Activated CD4-positive, alpha-beta T cell treated with anti-CD3 and anti-CD28 coated beads, Interleukin-2, Interleukin-4, amounts not matched to agents 100 ng/mL and 50 ng/mL, durations not matched to agents 16 hours and 8 hours (primary cell): ENCODE results near the gene CDH22.

ENCODE experiments used
- DNase-seq: peaks from one replicate; pipeline ENCODE4 v3.0.0-alpha.2; 2020; ENCODE audit warnings: low spot score

The CDH22 gene

DNA sequence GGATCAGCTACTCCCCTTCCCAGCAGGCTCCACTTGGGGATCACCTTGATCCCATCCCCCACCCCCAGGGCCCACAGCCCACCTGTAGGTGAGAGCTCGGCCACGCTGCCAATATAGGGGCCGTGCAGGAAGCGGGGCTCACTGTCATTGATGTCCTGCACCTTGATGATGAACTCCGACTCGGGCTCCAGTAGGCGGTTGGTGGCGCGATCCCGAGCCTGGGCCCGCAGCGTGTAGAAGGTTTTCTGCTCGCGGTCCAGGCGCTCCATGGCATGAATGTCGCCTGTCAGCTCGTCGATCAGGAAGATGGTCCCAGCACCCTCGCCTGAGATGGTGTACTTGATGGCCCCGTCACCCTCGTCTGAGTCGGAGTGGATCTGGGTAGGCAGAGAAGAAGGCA, 67.4 kb downstream of the CDH22 start:
- DNase-seq: no peak

DNA sequence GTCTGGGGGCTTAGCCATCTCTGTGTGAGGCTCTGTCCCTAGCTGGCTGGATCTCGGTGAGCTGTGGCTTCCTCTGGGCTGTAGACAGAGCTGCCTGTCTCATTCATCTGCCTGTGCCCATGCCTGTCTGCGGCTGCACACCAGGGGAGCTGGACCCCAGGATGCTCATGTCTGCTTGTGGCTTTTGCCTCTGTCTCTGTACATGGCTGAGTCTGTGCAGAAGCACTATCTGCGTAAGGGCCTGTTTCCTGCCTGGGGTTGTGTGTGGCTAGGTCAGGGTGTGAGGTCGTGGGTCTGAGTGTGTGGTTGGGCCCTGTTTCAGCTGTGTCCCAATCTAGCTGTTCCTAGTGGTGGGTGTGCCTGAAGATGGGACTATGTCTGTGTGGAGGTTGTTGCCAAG, 68.2 kb downstream of the CDH22 start:
- no peak for DNase-seq

DNA sequence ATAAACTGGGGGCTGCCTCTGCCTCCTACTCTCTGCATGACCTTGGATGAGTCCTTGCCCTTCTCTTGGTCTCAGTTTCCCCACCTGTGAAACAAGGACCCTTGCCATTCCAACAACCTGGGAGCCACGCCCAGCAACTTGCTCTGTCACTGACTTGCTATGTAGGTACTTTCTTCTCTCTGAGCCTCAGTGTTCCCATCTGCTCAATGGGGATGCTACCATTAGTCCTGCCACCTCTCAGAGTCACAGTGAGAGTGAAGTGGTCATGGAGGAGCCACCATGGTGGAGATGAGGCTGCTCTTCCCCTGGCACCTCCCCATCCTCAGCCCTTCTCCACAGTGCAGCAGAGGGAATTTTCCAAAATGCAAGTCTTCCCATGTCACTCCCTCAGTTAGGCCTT, 70.6 kb downstream of the CDH22 start:
- no peak for DNase-seq

DNA sequence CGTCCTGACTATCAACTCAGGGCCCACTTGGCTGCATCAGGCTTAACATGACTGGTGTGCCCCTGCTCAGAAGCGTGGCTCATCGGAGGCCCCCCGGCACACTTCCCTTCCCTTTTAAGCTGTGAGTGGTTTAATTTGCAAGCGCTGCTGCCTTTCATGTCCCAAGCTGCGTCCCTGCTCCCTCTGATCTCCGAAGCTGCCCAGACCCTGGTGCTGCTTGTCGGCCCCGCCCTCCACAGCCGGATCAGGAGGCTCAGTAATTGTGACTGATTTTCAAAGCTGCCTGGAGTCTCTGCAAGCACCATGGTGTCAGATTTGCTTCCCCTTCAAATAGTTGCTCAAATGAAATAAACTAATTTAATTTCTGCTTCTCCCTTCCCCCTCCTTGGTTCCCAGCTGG, 71.1 kb downstream of the CDH22 start:
- no peak for DNase-seq

DNA sequence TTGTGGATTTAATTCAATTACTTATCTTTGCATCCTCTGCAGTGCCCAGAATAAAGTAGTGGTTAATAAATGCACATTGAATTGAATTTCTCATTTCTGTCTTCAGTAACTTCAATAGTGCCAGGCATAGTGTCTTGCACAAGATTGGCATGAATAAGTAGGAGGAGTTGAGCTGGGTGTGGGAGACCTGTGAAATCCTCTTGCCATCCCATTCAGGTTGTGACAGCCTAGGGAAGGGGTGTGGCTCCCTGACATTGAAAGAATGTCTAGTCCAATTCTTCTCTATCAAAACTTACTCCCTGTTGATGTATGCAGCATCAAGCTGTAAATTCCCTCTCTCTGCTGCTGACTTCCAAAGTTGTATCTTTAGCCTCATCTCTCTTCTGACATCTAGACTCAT, 73.2 kb downstream of the CDH22 start:
- no peak for DNase-seq

DNA sequence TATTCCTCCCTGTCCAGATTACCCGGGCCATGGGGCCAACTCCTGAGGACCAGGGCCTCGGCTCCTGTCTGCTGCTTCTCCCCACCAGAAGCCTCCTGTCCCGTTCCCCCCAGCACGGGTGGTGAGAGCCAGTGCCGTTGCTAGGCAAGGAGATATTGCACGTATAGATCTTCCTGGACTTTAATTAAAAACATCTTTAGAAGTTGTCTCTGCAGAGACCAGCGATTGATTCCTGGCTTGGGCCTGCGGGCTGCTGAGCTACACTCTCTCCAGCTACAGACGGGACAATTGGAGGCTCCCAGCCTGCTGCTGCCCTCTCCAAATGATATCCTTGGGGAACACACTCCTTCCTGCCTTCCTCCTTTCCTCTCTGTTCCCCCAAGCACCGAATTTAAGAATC, 74.6 kb downstream of the CDH22 start:
- no peak for DNase-seq

DNA sequence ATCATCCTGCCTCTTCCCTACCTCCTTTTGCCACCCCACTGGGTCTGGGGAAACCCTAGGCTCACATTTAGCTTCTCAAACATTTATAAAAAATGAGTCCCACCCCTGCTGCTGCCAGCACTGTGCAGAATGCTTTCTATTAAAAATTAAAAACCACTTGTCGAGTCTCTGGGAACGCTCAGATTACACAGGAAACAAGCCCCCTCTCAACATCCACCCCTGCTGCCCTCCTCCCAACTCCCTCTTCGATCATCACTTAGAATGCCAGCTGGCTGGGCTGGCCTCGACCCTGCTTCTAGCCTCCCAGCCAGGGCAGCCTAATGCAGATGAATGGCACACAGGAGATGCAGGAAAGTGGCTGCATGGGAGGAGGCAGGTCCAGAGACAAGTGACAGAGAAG, 75.8 kb downstream of the CDH22 start:
- no peak for DNase-seq

DNA sequence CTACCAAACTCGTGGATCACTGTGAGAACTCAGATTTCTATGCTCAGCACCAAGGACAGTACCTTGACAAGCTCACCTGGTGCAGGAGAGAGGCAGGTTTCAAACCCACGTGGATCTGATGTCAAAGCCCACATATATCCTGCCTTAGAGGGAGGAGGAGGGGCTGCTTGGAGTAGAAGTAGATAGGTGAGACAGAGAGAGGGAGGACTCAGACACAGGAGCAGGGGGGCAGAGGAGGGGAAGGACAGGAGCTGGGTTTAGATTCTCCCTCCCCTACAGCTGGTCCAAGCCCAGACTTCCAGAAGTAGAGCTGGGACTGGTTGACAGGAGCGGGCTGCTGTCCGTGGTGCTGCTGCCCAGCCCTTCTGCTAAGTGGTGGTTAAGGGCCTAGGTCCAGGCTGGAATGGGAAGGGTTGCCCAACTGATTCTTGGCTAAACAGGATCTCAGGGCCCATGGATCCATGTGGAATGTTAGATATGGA, 77.5 kb downstream of the CDH22 start:
- DNase-seq: no peak

DNA sequence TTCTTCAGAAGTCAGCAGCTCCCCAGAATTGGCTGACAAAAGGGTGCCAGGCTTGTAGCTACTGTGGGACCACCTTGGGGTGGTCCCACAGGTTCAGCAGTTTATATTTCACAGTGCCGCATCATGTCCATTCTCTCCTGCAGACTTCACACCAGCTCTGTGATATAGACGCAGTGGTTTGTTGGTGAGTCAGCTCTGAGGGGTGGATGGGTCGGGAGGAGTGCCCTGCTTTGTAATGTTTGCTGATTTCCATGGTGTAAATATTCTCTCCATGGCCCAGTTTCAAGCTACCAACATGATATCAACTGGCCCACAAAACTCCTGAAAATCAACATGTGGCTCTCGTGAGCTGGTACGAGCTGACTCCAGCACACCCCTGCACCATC, 78.2 kb downstream of the CDH22 start:
- no peak for DNase-seq

DNA sequence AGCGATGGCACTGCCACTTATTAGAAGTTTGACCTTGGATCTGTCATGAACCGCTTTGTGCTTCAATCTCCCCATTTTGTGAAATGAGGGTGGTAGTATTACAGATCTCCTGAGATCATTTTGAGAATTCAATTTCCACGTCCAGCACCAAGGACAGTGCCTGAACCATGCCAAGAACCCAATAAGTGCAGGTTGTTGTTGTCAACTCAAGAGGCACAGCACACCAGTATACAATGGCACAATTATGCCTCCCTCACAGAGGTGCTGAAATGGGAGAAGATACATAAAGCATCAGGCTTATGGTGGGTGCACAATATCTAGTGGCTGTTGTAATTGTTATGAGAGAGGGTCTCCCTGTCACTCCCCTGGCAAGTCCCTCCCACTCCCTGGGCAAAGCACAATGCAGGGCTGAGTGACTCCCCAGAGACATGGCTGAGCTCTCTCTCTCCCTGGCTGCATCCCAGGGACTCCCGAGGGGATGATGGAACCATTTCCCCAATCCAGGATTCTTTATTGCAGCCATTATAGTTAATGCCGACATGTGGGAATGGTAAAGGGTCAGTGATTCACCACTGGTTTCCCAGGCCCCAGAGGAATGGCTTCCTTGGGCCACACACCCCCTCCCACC, 78.7 kb downstream of the CDH22 start:
- DNase-seq: no peak

DNA sequence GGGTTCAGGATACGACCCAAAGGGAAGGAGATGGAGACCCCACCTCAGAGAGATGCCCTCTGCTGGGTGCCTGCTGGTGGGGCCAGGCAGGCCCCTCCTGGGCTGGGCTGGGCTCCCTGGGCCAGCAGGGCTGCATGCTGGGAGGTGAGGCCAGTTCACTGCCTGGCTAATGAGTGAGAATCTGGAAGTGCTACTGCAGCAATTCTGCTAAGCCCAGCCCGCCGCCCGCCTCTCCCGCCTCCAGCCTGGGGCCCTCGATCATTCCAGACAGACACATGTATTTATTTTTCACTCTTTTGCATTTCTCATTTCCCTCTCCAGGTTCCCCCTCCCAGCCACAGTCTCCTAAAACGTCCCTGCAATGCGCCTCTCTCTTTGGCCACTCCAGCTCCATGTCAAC, 79.6 kb downstream of the CDH22 start:
- DNase-seq: no peak

DNA sequence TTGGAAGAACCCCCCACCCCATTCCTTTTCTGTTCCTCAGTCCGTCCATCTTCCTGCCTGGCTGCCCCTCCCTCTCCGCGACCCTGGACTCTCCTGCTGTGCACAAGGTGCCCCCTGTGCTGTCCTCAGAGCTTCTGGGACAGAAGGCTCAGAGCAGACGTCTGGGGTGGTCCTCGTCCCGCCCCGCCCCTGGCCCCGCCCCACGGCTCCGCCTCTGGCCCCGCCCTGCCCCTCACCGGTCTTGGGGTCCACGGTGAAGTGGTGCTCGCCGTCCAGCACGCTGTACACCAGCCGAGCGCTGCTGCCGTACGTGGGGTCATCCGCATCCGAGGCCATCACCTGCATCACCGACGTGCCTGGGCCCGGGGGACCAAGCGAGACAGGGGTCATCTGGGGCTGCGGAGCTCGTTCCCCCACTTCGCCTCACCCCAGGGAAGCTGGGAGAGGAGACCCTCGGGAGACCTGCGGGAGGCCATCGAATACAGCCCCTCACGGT, 81.0 kb downstream of the CDH22 start:
- no peak for DNase-seq

DNA sequence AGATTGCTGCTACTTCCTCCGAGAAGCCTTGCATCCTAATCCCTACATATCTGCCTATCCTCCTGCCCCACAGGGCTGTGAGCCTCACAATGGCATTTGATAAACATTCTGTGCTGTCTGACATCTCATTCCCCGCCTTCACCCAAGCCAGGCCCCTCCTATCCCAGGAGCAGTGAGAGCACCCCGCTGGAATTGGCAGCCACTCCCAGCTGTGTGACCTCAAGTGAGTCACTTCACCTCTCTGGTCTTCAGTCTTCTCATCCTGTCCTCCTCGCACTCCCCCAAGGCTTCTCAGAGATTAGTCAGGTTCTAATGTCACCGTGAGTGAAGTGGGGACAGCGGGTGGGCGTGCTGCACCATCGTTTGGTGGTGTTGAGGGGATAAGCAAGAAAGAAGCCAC, 81.7 kb downstream of the CDH22 start:
- no peak for DNase-seq

DNA sequence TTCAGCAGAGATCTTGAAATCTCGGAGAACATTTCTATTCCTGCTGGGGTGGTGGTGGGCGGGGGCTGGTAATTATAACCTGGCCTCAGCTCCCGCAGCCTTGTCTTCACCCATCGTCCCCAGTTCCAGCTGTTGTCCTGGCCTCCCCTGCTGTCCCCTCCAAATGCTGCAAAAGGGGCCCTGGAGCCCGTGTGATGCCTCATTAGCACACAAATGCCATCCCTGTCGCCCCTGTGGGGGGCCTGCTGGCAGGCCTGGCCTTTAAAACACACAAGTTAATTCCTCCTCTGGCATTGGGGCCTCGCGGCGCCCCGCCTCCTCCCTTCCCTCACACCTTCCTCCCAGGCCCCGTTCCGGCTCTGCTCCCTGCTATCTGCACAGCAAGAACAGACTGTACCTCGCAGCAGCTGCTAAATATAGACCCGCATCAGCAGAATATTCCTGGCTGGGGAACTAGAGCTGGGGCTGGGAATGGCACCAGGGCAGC, 85.7 kb downstream of the CDH22 start:
- no peak for DNase-seq

DNA sequence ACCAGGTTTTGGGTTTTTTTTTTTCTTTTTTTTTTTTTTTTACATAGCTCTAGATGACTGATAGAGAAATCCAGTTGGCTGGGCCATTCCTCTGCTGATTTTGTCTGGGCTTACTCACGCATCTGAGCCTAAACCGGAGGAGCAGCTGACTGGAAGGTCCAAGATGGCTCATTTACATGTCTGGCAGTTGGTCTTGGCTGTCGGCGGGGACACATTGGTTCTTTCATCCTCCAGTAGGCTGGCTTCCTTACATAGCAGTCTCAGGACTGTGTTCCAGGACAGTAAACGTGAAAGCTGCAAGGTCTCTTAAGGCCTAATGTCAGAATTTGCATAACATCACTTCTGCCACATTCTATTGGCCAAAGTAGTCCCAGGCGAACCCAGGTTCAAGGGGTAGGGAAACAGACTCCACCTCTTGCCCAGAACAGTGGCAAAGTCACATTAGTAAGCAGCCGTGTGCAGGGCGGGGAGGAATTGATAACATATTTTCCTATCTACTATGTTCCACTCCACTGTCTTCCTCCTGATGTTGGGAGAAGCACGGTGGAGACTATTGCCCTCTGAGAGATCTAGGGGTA, 87.0 kb downstream of the CDH22 start:
- no peak for DNase-seq

DNA sequence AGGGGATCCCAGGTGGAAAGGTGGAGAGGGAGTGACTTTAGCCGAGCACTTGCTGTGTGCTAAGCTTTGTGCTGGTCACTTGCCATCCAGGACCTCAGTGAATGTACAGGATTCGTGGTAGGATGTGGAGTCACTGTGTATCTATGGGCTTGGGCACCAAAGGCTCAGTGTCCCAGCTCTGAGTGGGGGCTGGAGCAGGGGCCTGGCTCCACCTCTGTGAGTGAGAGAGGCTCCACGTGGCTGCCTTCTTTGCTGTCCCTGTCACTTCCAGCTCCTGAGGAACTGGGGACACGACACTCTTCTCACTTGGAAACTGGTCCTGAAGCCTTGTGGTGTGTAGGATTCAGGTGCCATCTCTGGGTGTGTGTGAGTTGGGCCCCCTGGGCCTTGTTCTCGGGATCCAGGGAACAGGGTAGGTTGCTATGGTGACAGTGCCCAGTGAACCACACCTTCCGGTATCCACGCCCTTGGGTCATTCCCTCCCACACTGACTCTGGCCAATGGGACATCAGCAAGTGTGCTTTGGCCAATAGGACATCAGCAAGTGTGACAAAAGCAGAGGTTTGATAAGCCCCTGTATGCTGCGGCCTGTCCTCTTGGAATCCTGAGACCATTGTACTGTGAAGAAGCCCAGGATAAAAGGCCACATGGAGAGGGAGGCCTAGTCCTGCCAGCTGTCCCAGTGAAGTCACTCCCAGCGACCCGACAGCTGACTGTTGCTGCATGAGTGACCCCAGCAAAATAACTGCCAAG, 87.7 kb downstream of the CDH22 start:
- DNase-seq: no peak

DNA sequence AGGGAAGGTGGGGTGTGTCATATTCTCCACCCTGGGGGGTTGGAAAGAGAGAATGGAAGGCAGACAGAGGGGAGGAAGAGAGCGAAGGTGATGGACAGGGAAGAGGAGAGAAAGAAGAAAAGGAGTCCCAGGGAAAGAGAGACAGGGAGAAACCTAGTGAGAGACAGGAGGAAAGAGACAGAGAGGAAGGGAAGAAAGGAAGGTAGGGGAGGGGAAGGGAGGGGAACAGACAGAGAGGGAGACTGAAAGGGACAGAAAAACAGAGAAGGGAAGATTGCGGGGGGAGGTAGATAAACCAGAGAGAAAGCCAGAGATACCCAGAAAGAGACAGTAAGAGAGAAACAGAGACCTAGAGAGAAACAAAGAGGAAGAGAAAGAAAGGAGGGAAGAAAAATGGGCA, 88.4 kb downstream of the CDH22 start:
- DNase-seq: no peak

DNA sequence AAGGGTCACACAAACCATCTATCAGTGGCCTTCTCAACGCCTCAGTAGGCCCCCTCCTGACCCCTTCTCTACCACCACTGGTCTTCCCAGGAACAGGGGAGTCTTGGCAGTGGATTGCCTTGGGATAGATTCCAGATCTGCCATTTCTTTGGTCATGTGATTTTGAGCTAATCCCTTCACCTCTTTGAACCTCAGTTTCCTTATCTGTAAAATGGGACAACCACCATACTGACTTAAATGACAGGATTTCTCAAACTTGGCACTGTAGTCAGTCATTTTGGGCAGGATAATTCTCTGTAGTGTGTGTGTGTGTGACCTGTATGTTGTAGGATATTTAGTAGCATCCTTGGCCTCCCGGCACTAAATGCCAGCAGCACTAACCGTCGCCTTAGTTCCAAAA, 89.1 kb downstream of the CDH22 start:
- no peak for DNase-seq

DNA sequence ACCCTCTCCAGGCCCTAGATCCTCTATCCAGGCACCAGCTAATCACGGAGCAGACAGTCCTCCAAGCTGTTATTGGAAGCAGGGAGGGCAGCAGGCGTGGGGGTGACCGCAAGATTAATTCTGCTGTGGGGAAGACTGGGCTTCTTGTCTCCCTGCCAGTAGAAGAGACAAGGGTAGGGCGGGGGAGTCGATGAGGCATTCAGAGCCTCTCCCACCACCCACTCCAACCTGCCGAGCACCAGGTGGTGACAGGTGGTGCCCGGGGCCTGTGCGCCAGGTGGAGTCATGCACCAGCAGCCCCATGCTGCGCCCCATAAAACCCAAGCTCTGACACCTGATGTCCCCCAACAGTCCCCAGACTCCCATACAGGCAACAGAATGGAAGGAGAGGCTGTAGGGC, 89.6 kb downstream of the CDH22 start:
- DNase-seq: no peak

DNA sequence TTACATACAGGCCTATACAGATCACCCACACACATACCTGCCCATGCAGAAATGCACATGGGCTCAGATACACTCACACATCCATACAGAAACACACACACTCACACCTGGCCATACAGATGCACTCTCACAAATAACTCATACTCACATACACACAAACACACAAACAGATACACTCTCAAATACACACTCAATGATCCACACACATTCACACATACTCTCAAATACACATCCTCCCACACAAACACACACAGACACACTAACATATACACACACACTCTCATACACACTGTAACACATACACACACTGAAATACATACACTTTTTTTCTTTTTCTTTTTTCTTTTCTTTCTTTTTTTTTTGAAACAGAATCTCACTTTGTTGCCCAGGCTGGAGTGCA, 90.7 kb downstream of the CDH22 start:
- no peak for DNase-seq

DNA sequence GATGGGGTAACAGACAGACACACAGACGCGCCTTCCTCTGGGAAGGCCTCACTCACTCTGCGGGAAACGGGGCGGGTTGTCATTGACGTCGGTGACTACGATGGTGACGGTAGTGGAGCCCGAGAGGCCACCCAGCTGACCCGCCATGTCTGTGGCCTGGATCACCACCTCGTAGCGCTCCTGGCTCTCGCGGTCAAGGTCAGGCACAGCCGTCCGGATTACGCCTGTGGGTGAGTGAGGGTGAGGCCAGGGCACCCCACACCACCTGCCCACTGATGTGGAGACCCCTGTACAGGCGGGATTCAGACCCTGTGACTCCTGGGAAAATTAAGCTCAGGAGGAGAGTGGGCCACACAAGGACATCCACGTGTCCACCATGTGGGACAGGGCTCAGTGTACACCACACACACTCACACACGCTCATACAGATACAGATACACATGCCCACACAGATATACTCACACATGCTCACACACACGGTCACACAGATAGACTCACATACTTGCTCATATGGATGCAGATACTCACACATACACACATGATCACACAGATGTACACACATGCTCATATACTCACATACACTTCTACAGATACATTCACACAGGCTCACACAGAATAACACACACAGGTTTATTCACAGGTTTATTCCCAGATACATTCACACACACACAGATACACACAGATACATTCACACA, 91.4 kb downstream of the CDH22 start:
- no peak for DNase-seq

DNA sequence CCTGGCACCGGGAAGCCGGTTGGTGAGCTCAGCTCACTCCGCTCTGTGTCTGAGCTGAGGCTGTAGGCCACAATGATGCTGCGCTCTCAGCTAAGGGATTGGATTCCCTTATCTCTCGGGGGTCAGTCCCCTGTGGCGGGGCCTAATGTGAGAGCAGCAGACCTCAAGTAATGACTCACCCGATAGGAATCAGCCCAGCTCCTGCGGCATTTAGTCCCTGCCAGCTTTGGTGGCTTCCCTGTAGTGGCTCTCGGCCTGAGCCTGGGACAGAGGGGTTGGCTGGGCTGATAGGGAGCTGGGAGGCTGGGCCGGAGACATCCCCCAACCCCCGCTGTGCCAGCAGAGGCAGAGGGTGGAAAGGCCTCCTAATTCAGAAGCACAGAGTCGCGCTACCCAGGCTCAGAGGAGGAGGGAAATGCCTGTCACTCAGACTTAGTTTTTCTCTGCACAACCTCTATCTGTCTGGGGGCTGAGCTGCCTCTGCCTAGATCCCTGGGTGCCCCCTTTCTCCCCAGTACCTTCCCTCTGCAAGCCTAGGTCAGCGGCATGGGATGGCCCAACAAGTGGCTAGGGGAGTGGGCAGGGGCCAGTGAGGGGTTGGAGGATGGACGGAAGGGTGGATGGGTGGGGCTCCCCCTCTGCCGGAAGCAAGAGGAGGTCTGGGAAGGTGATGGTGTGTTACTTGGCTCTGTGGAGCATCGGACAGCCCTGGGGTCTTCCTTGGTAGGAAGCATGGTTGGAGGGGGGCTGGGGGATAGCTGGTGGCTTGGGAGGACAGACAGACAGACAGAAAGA, 92.2 kb downstream of the CDH22 start:
- DNase-seq: no peak
